HepG2 (cell line): ENCODE data around the gene LDB2. TPM values are rescaled to one million over a fixed set of nuclear protein-coding genes. Genes with fewer than 3 reads are reported as not detected.

Experiments used
- ATAC-seq: fragments of 200-7000 bp; cut with Tn5 transposase; 3 replicates; pipeline ENCODE4 v1.9.1; 2020; ENCODE audit warnings: mild to moderate bottlenecking, moderate library complexity
- BruUV-seq: library from RNA; stranded (reverse); fragments of 400-500 nt; replicated peaks from 2 replicates; lab custom pipeline; 2021; lab: Mats Ljungman, UMichigan
- CTCF ChIA-PET: fragments of 300-600 bp; formaldehyde crosslinking; extraction: SDS; loops from one replicate; lab custom pipeline; 2021; ENCODE audit warnings: low total read pairs, inconsistent platforms, low intra/inter-chr PET ratio; lab: Yijun Ruan, JAX
- POLR2A ChIA-PET: fragments of 350-600 bp; sonication (Branson Sonifier 250); formaldehyde crosslinking; loops from one replicate; lab custom pipeline; 2020; ENCODE audit warnings: antibody characterized with exemption, inconsistent platforms; lab: Yijun Ruan, JAX
- DNase-seq: peaks from one replicate; pipeline ENCODE4 v3.0.0-alpha.2; 2015; ENCODE audit warnings: low spot score
- FAIRE-seq: peaks from 3 replicates; lab custom pipeline; 2011; peaks lifted over from hg19 to GRCh38; lab: Jason Lieb, UNC
- H2AFZ ChIP-seq: one replicate; pipeline ENCODE4 v1.6.1; 2011; ENCODE audit warnings: low read length, inconsistent platforms
- H3K27ac ChIP-seq: fragments of 300-600 bp; 3 replicates; pipeline ENCODE4 v1.8.0; 2011; ENCODE audit warnings: mixed run types, mild to moderate bottlenecking, mixed read lengths, low read length, inconsistent platforms; ENCODE audit not compliant: insufficient read depth; ENCODE audit errors: extremely low read length
- H3K27me3 ChIP-seq, 2 experiments: fragments of 200-600 bp in 1 of 2; 2 replicates in 1 of 2; 3 replicates in 1 of 2; pipeline versions ENCODE4 v1.6.0 to v1.8.0; 2011; ENCODE audit warnings: low read length in 2 of 2, mild to moderate bottlenecking in 2 of 2, moderate library complexity in 2 of 2, inconsistent platforms in 1 of 2; ENCODE audit not compliant: insufficient read depth in 2 of 2, control insufficient read depth in 1 of 2
- H3K36me3 ChIP-seq, 2 experiments: fragments of 200-600 bp in 1 of 2; replicated peaks in 1 of 2; 2 replicates in 1 of 2; 3 replicates in 1 of 2; pipeline versions ENCODE4 v1.5.1 to v1.8.0; 2011; ENCODE audit warnings: low read length in 2 of 2, inconsistent platforms in 1 of 2; ENCODE audit not compliant: insufficient read depth in 2 of 2, control insufficient read depth in 1 of 2
- H3K4me1 ChIP-seq: 2 replicates; pipeline ENCODE4 v1.5.1; 2012; ENCODE audit warnings: low read length, inconsistent platforms; ENCODE audit not compliant: insufficient read depth
- H3K4me2 ChIP-seq: 2 replicates; pipeline ENCODE4 v1.6.0; 2011; ENCODE audit warnings: low read depth, low read length, inconsistent platforms
- H3K4me3 ChIP-seq, 3 experiments: fragments of 200-600 bp in 1 of 3; sonication (generic), shearing (Covaris generic) in 1 of 3; replicated peaks in 1 of 3; 2 replicates each; pipeline ENCODE4 v1.5.1; 2011 to 2016; ENCODE audit warnings: low read length in 3 of 3, inconsistent platforms in 2 of 3, low read depth in 2 of 3, mild to moderate bottlenecking in 2 of 3, control low read depth in 1 of 3, mixed read lengths in 1 of 3; ENCODE audit not compliant: insufficient read depth in 1 of 3
- H3K79me2 ChIP-seq: one replicate; pipeline ENCODE4 v1.6.1; 2011; ENCODE audit warnings: low read length, inconsistent platforms; ENCODE audit not compliant: insufficient read depth
- H3K9ac ChIP-seq: 2 replicates; pipeline ENCODE4 v1.6.0; 2011; ENCODE audit warnings: mild to moderate bottlenecking, low read depth, low read length, inconsistent platforms; ENCODE audit not compliant: insufficient read depth
- H3K9me3 ChIP-seq: 2 replicates; pipeline ENCODE4 v1.5.1; 2012; ENCODE audit warnings: mild to moderate bottlenecking, low read length
- H4K20me1 ChIP-seq: 2 replicates; pipeline ENCODE4 v1.6.0; 2011; ENCODE audit warnings: inconsistent platforms, mild to moderate bottlenecking, low read length, moderate library complexity; ENCODE audit not compliant: insufficient read depth
- ARNT ChIP-seq: fragments of 450-650 bp; IDR thresholded peaks from 2 replicates; pipeline ENCODE4 v1.6.1; 2017
- CHD2 ChIP-seq: IDR thresholded peaks from 2 replicates; pipeline ENCODE4 v1.6.1; 2011; ENCODE audit warnings: low read depth, low read length, improper control_type of control experiment
- ERF ChIP-seq: IDR thresholded peaks from 2 replicates; pipeline ENCODE4 v1.6.1; 2018; ENCODE audit warnings: missing biosample characterization, missing genetic modification reagents
- KDM6A ChIP-seq: IDR thresholded peaks from 2 replicates; pipeline ENCODE4 v1.6.1; 2016; ENCODE audit warnings: low read depth
- NR2C2 ChIP-seq: sonication (generic); formaldehyde crosslinking; IDR thresholded peaks from 2 replicates; pipeline ENCODE4 v1.4.0; 2020; ENCODE audit warnings: missing genetic modification reagents, mild to moderate bottlenecking, moderate library complexity, borderline replicate concordance
- POLR2AphosphoS5 ChIP-seq: IDR thresholded peaks from 2 replicates; pipeline ENCODE4 v1.6.1; 2012; ENCODE audit warnings: low read depth, low read length
- RBFOX2 ChIP-seq: fragments of 200-400 bp; formaldehyde crosslinking; IDR thresholded peaks from 2 replicates; pipeline ENCODE4 v1.6.1; 2017; ENCODE audit warnings: low read depth, mild to moderate bottlenecking, low read length
- RCOR2 ChIP-seq: IDR thresholded peaks from 2 replicates; pipeline ENCODE4 v1.6.1; 2016; ENCODE audit warnings: missing biosample characterization, missing genetic modification reagents
- ZNF101 ChIP-seq: sonication (generic); formaldehyde crosslinking; IDR thresholded peaks from 2 replicates; pipeline ENCODE4 v1.4.0; 2020; ENCODE audit warnings: mild to moderate bottlenecking, low read depth, missing genetic modification reagents, borderline replicate concordance
- ZNF143 ChIP-seq: sonication (generic); formaldehyde crosslinking; IDR thresholded peaks from 2 replicates; pipeline ENCODE4 v1.4.0; 2020; ENCODE audit warnings: missing genetic modification reagents
- ZNF20 ChIP-seq: sonication (generic); formaldehyde crosslinking; IDR thresholded peaks from 2 replicates; pipeline ENCODE4 v1.4.0; 2020; ENCODE audit warnings: mild to moderate bottlenecking, moderate library complexity, missing genetic modification reagents
- ZNF326 ChIP-seq: sonication (generic); formaldehyde crosslinking; IDR thresholded peaks from 2 replicates; pipeline ENCODE4 v1.4.0; 2020; ENCODE audit warnings: missing genetic modification reagents, borderline replicate concordance
- ZNF619 ChIP-seq: sonication (generic); formaldehyde crosslinking; IDR thresholded peaks from 2 replicates; pipeline ENCODE4 v1.4.0; 2020; ENCODE audit warnings: mild to moderate bottlenecking, missing genetic modification reagents
- ZNF746 ChIP-seq: sonication (generic); formaldehyde crosslinking; IDR thresholded peaks from 2 replicates; pipeline ENCODE4 v1.8.0; 2022; ENCODE audit warnings: mild to moderate bottlenecking, missing genetic modification reagents
- ZNF772 ChIP-seq: sonication (generic); formaldehyde crosslinking; IDR thresholded peaks from 2 replicates; pipeline ENCODE4 v1.5.0; 2020; ENCODE audit warnings: mild to moderate bottlenecking, missing genetic modification reagents
- ZNF781 ChIP-seq: sonication (generic); formaldehyde crosslinking; IDR thresholded peaks from 2 replicates; pipeline ENCODE4 v1.5.1; 2020; ENCODE audit warnings: borderline replicate concordance, mild to moderate bottlenecking, missing genetic modification reagents; ENCODE audit errors: not compliant biosample characterization
- WGBS: methylation state at CpG from one replicate; pipeline ENCODE4 v1.1.6; 2017; ENCODE audit warnings: low lambda C conversion rate; 5-methylcytosine and 5-hydroxymethylcytosine counted together
- in situ Hi-C: cut with HindIII; loops from 2 replicates; pipeline ENCODE4 v1.10.0; 2017; ENCODE audit warnings: low pct_unique_long_range_greater_than_20kb; ENCODE audit not compliant: extremely low pct_ligation_motif_present
- intact Hi-C: fragments of 100-400 bp; cut with micrococcal nuclease; formaldehyde crosslinking; loops from one replicate; pipeline ENCODE4 v1.10.0; 2022; ENCODE audit not compliant: unreplicated experiment
- polyA plus RNA-seq, 8 experiments: library from polyadenylated mRNA; depleted of rRNA in 3 of 8; stranded (reverse) in 7 of 8; unstranded in 1 of 8; fragments of >200 nt; fragmentation: Illumina TruSeq in 4 of 8; extraction: Trizol in 4 of 8; gene quantifications; 2 replicates each; pipeline versions ENCODE4 v1.2.1 to v1.2.3, GENCODE V29; 2011 to 2016; ENCODE audit warnings: low read depth in 4 of 8, missing spikeins in 1 of 8, mixed read lengths in 1 of 8; ENCODE audit not compliant: insufficient read depth in 1 of 8
- total RNA-seq, 5 experiments: library from RNA; depleted of rRNA; stranded (reverse); fragments of >200 nt; fragmentation: Illumina TruSeq; extraction: Trizol; gene quantifications; 2 replicates each; pipeline ENCODE4 v1.2.3, GENCODE V29; 2016; ENCODE audit warnings: low read depth in 1 of 5
- TF ChIP-seq, protein P1 (sequence below): IDR thresholded peaks from 2 replicates; pipeline ENCODE4 v1.6.1; 2018; ENCODE audit warnings: missing genetic modification reagents, mild to moderate bottlenecking, missing compliant biosample characterization
- TF ChIP-seq, protein P2 (sequence below): sonication (generic); formaldehyde crosslinking; IDR thresholded peaks from 2 replicates; pipeline ENCODE4 v1.9.0; 2021; ENCODE audit warnings: missing genetic modification reagents, mild to moderate bottlenecking, borderline replicate concordance
- TF ChIP-seq, protein P3 (sequence below), 2 experiments: IDR thresholded peaks; 2 replicates each; pipeline ENCODE4 v1.6.1; 2011 to 2012; ENCODE audit warnings: low read length in 2 of 2, borderline replicate concordance in 1 of 2, low read depth in 1 of 2, mild to moderate bottlenecking in 1 of 2, moderate library complexity in 1 of 2
- TF ChIP-seq, protein P4 (sequence below): IDR thresholded peaks from 2 replicates; pipeline ENCODE4 v1.6.1; 2016; ENCODE audit warnings: missing compliant biosample characterization, missing genetic modification reagents, borderline replicate concordance

The LDB2 gene
- total and polyA plus RNA-seq, 2 of the 13 experiments (the other 11 are each of a cell fraction or from before 2014, with no cell fraction given) = not detected

DNA sequence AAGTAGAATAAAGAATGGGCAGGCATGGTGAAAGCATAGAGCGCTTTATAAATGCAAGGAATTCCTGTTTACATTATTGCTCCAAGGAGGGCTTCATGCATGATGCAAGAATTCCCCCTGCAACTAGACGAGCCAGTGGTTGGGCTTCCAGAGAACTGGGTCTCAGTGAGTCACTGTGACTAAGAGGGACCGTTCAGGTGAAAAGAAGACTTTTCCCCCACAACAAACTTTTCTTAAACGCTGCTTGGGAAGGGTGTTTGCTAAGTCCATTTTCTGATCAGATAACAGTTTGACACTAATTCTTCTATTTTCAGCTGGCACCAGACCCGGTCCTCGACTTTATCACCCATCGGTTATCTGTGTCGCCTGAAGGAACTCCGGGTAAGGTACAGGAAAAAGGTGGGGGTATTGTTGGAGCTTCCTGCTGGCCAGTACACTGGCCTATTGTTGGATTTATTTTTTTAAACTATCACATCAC is 40.1 kb downstream of the LDB2 start:
- no peaks in the 10 kb centered on the region for H3K9me3 ChIP-seq
- intact Hi-C loops = no loop called here
- in situ Hi-C loops = no loop called here
- no peak overlapping the region for H3K4me2 ChIP-seq
- no peaks in the 10 kb centered on the region for H3K36me3 ChIP-seq
- no peak overlapping the region for H2AFZ ChIP-seq
- no peaks in the 10 kb centered on the region for H3K4me1 ChIP-seq
- H3K9ac ChIP-seq = no peak overlapping the region
- ATAC-seq = no peak
- DNase-seq = no peak
- H3K79me2 ChIP-seq = no peaks in the 10 kb centered on the region
- H4K20me1 ChIP-seq = no peaks in the 10 kb centered on the region
- ChIA-PET POLR2A (no interaction called here), CTCF (no interaction called here)
- no TSS peak for BruUV-seq
- no peak overlapping the region for H3K4me3 ChIP-seq
- 13% methylated on average over 9 of the region's 9 CpGs for WGBS
- TF ChIP-seq ZNF326 (CRISPR knock-in tag) = no peak
- no peak for TF ChIP-seq ZNF772 (CRISPR knock-in tag)
- no peak for TF ChIP-seq ZNF20 (CRISPR knock-in tag)
- TF ChIP-seq KDM6A (CRISPR knock-in tag) = no peak
- no peak for TF ChIP-seq ZNF619 (CRISPR knock-in tag)
- TF ChIP-seq ARNT = no peak
- TF ChIP-seq ZNF781 (CRISPR knock-in tag) = no peak
- TF ChIP-seq POLR2AphosphoS5 = no peak
- TF ChIP-seq, protein P1, sequence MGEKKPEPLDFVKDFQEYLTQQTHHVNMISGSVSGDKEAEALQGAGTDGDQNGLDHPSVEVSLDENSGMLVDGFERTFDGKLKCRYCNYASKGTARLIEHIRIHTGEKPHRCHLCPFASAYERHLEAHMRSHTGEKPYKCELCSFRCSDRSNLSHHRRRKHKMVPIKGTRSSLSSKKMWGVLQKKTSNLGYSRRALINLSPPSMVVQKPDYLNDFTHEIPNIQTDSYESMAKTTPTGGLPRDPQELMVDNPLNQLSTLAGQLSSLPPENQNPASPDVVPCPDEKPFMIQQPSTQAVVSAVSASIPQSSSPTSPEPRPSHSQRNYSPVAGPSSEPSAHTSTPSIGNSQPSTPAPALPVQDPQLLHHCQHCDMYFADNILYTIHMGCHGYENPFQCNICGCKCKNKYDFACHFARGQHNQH (CRISPR knock-in tag) = no peak
- TF ChIP-seq RCOR2 (CRISPR knock-in tag) = no peak
- no peak for TF ChIP-seq ZNF746
- TF ChIP-seq ZNF101 (CRISPR knock-in tag) = no peak
- TF ChIP-seq CHD2 = no peak
- TF ChIP-seq, protein P2, sequence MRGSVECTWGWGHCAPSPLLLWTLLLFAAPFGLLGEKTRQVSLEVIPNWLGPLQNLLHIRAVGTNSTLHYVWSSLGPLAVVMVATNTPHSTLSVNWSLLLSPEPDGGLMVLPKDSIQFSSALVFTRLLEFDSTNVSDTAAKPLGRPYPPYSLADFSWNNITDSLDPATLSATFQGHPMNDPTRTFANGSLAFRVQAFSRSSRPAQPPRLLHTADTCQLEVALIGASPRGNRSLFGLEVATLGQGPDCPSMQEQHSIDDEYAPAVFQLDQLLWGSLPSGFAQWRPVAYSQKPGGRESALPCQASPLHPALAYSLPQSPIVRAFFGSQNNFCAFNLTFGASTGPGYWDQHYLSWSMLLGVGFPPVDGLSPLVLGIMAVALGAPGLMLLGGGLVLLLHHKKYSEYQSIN = no peak
- no peak for TF ChIP-seq ZNF143 (CRISPR knock-in tag)
- no peak for TF ChIP-seq ERF
- TF ChIP-seq, protein P3, sequence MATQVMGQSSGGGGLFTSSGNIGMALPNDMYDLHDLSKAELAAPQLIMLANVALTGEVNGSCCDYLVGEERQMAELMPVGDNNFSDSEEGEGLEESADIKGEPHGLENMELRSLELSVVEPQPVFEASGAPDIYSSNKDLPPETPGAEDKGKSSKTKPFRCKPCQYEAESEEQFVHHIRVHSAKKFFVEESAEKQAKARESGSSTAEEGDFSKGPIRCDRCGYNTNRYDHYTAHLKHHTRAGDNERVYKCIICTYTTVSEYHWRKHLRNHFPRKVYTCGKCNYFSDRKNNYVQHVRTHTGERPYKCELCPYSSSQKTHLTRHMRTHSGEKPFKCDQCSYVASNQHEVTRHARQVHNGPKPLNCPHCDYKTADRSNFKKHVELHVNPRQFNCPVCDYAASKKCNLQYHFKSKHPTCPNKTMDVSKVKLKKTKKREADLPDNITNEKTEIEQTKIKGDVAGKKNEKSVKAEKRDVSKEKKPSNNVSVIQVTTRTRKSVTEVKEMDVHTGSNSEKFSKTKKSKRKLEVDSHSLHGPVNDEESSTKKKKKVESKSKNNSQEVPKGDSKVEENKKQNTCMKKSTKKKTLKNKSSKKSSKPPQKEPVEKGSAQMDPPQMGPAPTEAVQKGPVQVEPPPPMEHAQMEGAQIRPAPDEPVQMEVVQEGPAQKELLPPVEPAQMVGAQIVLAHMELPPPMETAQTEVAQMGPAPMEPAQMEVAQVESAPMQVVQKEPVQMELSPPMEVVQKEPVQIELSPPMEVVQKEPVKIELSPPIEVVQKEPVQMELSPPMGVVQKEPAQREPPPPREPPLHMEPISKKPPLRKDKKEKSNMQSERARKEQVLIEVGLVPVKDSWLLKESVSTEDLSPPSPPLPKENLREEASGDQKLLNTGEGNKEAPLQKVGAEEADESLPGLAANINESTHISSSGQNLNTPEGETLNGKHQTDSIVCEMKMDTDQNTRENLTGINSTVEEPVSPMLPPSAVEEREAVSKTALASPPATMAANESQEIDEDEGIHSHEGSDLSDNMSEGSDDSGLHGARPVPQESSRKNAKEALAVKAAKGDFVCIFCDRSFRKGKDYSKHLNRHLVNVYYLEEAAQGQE (IDR thresholded peaks at IDR 0.05; ENCODE audit: borderline replicate concordance in 1 of 2, low read depth in 1 of 2, low read length in 2 of 2) = no peak
- no peak for TF ChIP-seq RBFOX2
- no peak for TF ChIP-seq NR2C2 (CRISPR knock-in tag)
- TF ChIP-seq, protein P4, sequence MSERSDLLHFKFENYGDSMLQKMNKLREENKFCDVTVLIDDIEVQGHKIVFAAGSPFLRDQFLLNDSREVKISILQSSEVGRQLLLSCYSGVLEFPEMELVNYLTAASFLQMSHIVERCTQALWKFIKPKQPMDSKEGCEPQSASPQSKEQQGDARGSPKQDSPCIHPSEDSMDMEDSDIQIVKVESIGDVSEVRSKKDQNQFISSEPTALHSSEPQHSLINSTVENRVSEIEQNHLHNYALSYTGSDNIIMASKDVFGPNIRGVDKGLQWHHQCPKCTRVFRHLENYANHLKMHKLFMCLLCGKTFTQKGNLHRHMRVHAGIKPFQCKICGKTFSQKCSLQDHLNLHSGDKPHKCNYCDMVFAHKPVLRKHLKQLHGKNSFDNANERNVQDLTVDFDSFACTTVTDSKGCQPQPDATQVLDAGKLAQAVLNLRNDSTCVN (CRISPR knock-in tag) = no peak
- 0 out of 5 replicates have a peak, but pooled peaks cover 0 to 5% of the 10 kb centered on the region in 2 experiments for H3K27me3 ChIP-seq
- no peak for FAIRE-seq
- no peak overlapping the region for H3K27ac ChIP-seq
